Uterus (tissue), 4 donors: Measurements from ENCODE around the gene KIF26B. TPM values are rescaled to one million over a fixed set of nuclear protein-coding genes. Genes with fewer than 3 reads are reported as not detected.

Experiments
- DNase-seq, 2 donors: peaks; one replicate each; pipeline ENCODE4 v3.0.0-alpha.2; 2019 to 2020
- H3K27ac ChIP-seq, 2 donors: fragments of 200-600 bp; sonication (generic); 1 replicate in 1 of 2; 2 replicates in 1 of 2; pipeline ENCODE4 v1.5.1; 2016 to 2018
- H3K27me3 ChIP-seq, 2 donors: fragments of 200-600 bp; sonication (generic); one replicate each; pipeline ENCODE4 v1.5.1; 2018 to 2019; ENCODE audit warnings: control low read depth in 1 of 2
- H3K36me3 ChIP-seq, 2 donors: fragments of 200-600 bp; sonication (generic); one replicate each; pipeline ENCODE4 v1.5.1; 2019; ENCODE audit warnings: control low read depth in 1 of 2
- H3K4me1 ChIP-seq, 2 donors: fragments of 200-600 bp; sonication (generic); one replicate each; pipeline ENCODE4 v1.5.1; 2018 to 2019; ENCODE audit warnings: control low read depth in 1 of 2
- H3K4me3 ChIP-seq, 2 donors: fragments of 200-600 bp; sonication (generic); 1 replicate in 1 of 2; 2 replicates in 1 of 2; pipeline ENCODE4 v1.5.1; 2018 to 2019; ENCODE audit warnings: mild to moderate bottlenecking in 1 of 2
- H3K9me3 ChIP-seq, 2 donors: fragments of 200-600 bp; sonication (generic); one replicate each; pipeline ENCODE4 v1.5.1; 2019; ENCODE audit warnings: control low read depth in 1 of 2
- CTCF ChIP-seq, 4 experiments: fragments of 200-600 bp in 2 of 4; fragments of 450-650 bp in 2 of 4; sonication (generic) in 2 of 4; IDR thresholded peaks; one replicate each; pipeline ENCODE4 v1.5.1; 2016 to 2019; ENCODE audit warnings: antibody characterized with exemption in 4 of 4, mild to moderate bottlenecking in 2 of 4, moderate library complexity in 1 of 4
- POLR2A ChIP-seq, 2 donors: fragments of 450-650 bp; IDR thresholded peaks; one replicate each; pipeline ENCODE4 v1.6.1; 2016; ENCODE audit warnings: antibody characterized with exemption in 2 of 2, mild to moderate bottlenecking in 1 of 2, moderate library complexity in 1 of 2
- intact Hi-C: fragments of 100-400 bp; cut with DNase I; formaldehyde crosslinking; loops from one replicate; pipeline ENCODE4 v1.15.1; 2023; ENCODE audit warnings: low total_unique reads
- total RNA-seq, 4 donors: library from RNA; depleted of rRNA in 3 of 4; stranded (reverse); fragments of >200 nt in 3 of 4; gene quantifications; one replicate each; pipeline versions ENCODE4 v1.1.0 to v1.2.4, GENCODE V29; 2014 to 2023
- donor health status: DM: yes; HTN: yes; CAD: no.

The KIF26B gene
- total RNA-seq, 4 donors from 2014 or later, result 0.27 to 17.4 (median 1.3) TPM; not detected in 1

DNA sequence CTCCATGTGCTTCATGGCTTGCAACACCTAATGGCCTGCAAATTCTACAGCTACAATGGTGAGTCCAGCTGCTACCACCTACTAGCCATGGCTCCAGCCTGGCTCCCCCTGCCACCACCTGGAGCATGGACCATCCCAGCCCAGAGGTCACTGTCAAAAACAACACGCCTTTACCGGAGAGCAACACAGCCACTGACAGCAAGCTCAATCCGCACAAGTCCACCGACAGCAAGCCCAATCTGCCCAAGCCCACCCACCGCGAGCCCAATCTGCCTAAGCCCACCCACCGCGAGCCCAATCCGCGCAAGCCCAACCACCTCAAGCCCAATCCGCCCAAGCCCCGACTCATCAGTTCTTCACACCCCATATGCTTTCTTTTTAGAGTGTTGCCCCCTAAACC is 128.2 kb downstream of the KIF26B start:
- Histone ChIP-seq H3K4me1 (no peaks in the 10 kb centered on the region), H3K27me3 (no peaks in the 10 kb centered on the region), H3K4me3 (no peak overlapping the region), H3K27ac (no peak overlapping the region), H3K36me3 (no peaks in the 10 kb centered on the region), H3K9me3 (peaks cover 0 to 3% of the 10 kb centered on the region in 2 donors)
- DNase-seq, result no peak
- TF ChIP-seq CTCF (IDR thresholded peaks at IDR 0.05) (no peak), POLR2A (IDR thresholded peaks at IDR 0.05) (no peak)
- intact Hi-C loops, result no loop called here

- intact Hi-C loops, result no loop called here
- H3K4me1 ChIP-seq, result no peaks in the 10 kb centered on the region
- H3K36me3 ChIP-seq, result no peaks in the 10 kb centered on the region
- no peak overlapping the region for H3K27ac ChIP-seq
- no peaks in the 10 kb centered on the region for H3K27me3 ChIP-seq
- no peak for DNase-seq
- no peak for TF ChIP-seq POLR2A (IDR thresholded peaks at IDR 0.05)
- TF ChIP-seq CTCF (IDR thresholded peaks at IDR 0.05), result no peak
- H3K9me3 ChIP-seq, result peaks cover 0 to 3% of the 10 kb centered on the region in 2 donors
- H3K4me3 ChIP-seq, result no peak overlapping the region
Observed at GRCh38 chr1:245285168-245285567, 130.4 kb downstream of the KIF26B start.

DNA sequence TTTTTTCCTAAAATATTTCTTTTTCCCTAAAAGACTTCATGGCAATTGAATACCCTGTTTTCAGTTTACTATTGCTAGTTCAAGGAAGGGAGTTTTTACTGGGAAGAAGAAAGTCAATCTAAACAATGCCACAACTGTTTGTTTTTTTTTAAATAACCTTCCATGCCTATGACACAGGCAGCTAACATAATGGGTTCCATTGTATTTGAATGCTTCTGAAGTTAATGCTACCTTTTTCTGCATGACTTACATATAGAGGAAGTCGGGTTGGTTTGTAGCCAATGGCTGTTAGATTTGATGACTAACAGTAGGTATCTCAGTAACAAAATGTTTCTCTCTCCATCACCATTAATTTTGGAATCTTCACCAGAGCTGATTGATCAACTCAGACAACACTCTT is 134.0 kb downstream of the KIF26B start:
- Histone ChIP-seq H3K27me3 (no peaks in the 10 kb centered on the region), H3K4me1 (no peaks in the 10 kb centered on the region), H3K36me3 (no peaks in the 10 kb centered on the region), H3K27ac (no peak overlapping the region), H3K9me3 (no peaks in the 10 kb centered on the region), H3K4me3 (no peak overlapping the region)
- no peak for TF ChIP-seq CTCF (IDR thresholded peaks at IDR 0.05)
- no peak for TF ChIP-seq POLR2A (IDR thresholded peaks at IDR 0.05)
- intact Hi-C loops, result no loop called here
- no peak for DNase-seq

GRCh38 chr1:245290836-245291235 is 136.1 kb downstream of the KIF26B start:
- TF ChIP-seq POLR2A (IDR thresholded peaks at IDR 0.05) (no peak), CTCF (IDR thresholded peaks at IDR 0.05) (no peak)
- DNase-seq, result no peak
- intact Hi-C loops, result no loop called here
- H3K4me1 ChIP-seq, result no peaks in the 10 kb centered on the region
- no peaks in the 10 kb centered on the region for H3K36me3 ChIP-seq
- H3K27me3 ChIP-seq, result no peaks in the 10 kb centered on the region
- no peak overlapping the region for H3K27ac ChIP-seq
- H3K4me3 ChIP-seq, result no peak overlapping the region
- H3K9me3 ChIP-seq, result no peaks in the 10 kb centered on the region

- DNase-seq, result no peak
- Histone ChIP-seq H3K27ac (no peak overlapping the region), H3K4me1 (no peaks in the 10 kb centered on the region)
Observed at GRCh38 chr1:245291351-245291750, 136.6 kb downstream of the KIF26B start.

More at GRCh38 chr1:245291351-245291750, 136.6 kb downstream of the KIF26B start:
- intact Hi-C loops, result no loop called here
- Histone ChIP-seq H3K9me3 (no peaks in the 10 kb centered on the region), H3K27me3 (no peaks in the 10 kb centered on the region), H3K4me3 (no peak overlapping the region), H3K36me3 (no peaks in the 10 kb centered on the region)
- TF ChIP-seq POLR2A (IDR thresholded peaks at IDR 0.05), result no peak
- no peak for TF ChIP-seq CTCF (IDR thresholded peaks at IDR 0.05)
